ENCODE results near the gene PRODH. TPM values are rescaled to one million over a fixed set of nuclear protein-coding genes. Genes with fewer than 3 reads are reported as not detected.

PRODH gene
- total RNA-seq, 2 experiments from 2014 or later: not detected

DNA sequence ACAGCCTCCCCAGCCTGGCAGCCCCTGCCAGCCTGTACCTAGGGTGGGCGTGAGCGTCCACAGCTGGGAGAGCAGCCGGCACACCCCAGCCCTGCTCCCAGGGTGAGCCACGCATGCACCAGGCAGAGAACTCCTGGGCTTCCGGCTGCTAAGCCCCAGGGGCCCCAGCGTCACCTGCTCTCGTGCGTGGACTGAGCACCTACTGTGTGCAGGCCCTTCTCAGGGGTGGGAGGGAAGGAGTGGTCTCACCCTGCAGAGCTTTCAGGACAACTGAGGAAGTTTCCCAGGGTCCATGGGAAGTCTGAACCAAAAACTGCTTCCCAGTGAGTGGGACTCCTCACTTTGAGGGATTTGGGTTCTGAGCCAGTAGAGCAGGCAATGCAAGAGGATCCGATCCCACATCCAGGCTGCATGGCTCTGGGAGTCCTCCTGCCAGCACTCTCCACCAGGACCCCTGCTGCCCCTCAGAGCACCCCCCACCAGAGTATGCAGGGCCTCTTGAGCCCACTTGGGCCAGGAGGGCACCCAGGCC, 47.1 kb upstream of the PRODH start:
- H3K4me1 Mint-ChIP-seq (ENCODE audit: low read depth): no peaks in the 10 kb centered on the region
- H3K27ac Mint-ChIP-seq: no peak overlapping the region
- H3K4me1 ChIP-seq (ENCODE audit: insufficient read depth, low read length): no peaks in the 10 kb centered on the region
- H3K36me3 ChIP-seq (ENCODE audit: insufficient read depth, low read length): no peaks in the 10 kb centered on the region
- no peak overlapping the region for H3K4me3 Mint-ChIP-seq
- no peaks in the 10 kb centered on the region for H3K9me3 Mint-ChIP-seq
- ChIA-PET POLR2A (no interaction called here), CTCF (no interaction called here)
- H3K4me3 ChIP-seq (ENCODE audit: low read length): no peak overlapping the region
- TF ChIP-seq, protein P1, sequence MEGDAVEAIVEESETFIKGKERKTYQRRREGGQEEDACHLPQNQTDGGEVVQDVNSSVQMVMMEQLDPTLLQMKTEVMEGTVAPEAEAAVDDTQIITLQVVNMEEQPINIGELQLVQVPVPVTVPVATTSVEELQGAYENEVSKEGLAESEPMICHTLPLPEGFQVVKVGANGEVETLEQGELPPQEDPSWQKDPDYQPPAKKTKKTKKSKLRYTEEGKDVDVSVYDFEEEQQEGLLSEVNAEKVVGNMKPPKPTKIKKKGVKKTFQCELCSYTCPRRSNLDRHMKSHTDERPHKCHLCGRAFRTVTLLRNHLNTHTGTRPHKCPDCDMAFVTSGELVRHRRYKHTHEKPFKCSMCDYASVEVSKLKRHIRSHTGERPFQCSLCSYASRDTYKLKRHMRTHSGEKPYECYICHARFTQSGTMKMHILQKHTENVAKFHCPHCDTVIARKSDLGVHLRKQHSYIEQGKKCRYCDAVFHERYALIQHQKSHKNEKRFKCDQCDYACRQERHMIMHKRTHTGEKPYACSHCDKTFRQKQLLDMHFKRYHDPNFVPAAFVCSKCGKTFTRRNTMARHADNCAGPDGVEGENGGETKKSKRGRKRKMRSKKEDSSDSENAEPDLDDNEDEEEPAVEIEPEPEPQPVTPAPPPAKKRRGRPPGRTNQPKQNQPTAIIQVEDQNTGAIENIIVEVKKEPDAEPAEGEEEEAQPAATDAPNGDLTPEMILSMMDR (IDR thresholded peaks at IDR 0.05): no peak
- no peaks in the 10 kb centered on the region for H3K27me3 ChIP-seq (ENCODE audit: control insufficient read depth in 1 of 2, insufficient read depth in 2 of 2, low read length in 2 of 2)
- no peak for ATAC-seq (ENCODE audit: poor library complexity)
- H3K27me3 Mint-ChIP-seq: no peaks in the 10 kb centered on the region
- no peaks in the 10 kb centered on the region for H3K36me3 Mint-ChIP-seq (ENCODE audit: low read depth)
- intact Hi-C loops (cut with DNase I, micrococcal nuclease): no loop called here
- H3K9me3 ChIP-seq (ENCODE audit: control insufficient read depth in 1 of 2, insufficient read depth in 1 of 2, low read length in 2 of 2): peaks cover 4 to 8% of the 10 kb centered on the region in 2 experiments
- no peak overlapping the region for H3K27ac ChIP-seq (ENCODE audit: low read depth in 1 of 2, low read length in 2 of 2)
- DNase-seq: no peak

DNA sequence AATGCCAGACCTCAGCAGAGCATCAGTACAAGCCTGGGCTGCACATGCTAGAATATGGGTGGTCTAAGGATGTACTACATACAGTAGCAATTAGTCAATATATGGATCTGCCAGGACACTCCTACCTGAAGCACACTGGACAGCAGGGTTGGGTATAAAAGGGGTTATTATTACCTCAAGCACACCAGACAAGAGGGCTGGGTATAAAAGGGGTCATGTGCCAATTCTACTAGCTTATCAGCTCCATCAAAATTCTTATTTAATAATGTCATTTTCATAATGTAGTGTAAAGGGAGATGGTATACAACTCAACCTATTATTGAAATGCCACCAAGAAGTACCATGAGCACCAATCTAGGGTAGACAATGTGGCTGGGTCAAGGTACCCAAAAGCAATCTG, 44.7 kb upstream of the PRODH start:
- peaks cover 4 to 8% of the 10 kb centered on the region in 2 experiments for H3K9me3 ChIP-seq (ENCODE audit: control insufficient read depth in 1 of 2, insufficient read depth in 1 of 2, low read length in 2 of 2)
- no peak for ATAC-seq (ENCODE audit: poor library complexity)
- Mint-ChIP-seq H3K4me1 (ENCODE audit: low read depth) (no peaks in the 10 kb centered on the region), H3K36me3 (ENCODE audit: low read depth) (no peaks in the 10 kb centered on the region), H3K27ac (no peak overlapping the region), H3K27me3 (no peaks in the 10 kb centered on the region), H3K4me3 (no peak overlapping the region), H3K9me3 (no peaks in the 10 kb centered on the region)
- TF ChIP-seq, protein P1 (IDR thresholded peaks at IDR 0.05): no peak
- no peaks in the 10 kb centered on the region for H3K4me1 ChIP-seq (ENCODE audit: insufficient read depth, low read length)
- no peak overlapping the region for H3K27ac ChIP-seq (ENCODE audit: low read depth in 1 of 2, low read length in 2 of 2)
- DNase-seq: no peak
- intact Hi-C loops (cut with DNase I, micrococcal nuclease): no loop called here
- ChIA-PET POLR2A (no interaction called here), CTCF (no interaction called here)
- no peaks in the 10 kb centered on the region for H3K36me3 ChIP-seq (ENCODE audit: insufficient read depth, low read length)
- no peak overlapping the region for H3K4me3 ChIP-seq (ENCODE audit: low read length)
- no peaks in the 10 kb centered on the region for H3K27me3 ChIP-seq (ENCODE audit: control insufficient read depth in 1 of 2, insufficient read depth in 2 of 2, low read length in 2 of 2)

DNA sequence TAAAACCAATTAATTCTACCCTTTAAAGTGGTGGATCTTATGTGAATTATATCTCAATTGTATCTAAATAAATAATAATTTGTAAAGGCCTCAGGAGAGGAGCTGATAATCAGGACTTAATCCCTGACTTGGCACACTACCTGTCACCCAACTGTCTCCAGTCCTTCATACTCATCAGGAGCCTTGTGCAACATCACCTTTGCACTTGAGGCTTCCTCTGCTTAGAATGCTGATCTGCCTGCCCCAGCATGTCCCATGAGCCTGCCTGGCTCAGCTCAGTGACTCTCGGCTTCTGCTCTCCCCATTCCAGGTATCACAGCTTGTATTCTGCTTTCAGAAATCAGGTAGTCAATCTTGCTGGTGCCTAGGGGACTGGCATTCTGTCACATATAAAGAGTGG, 43.9 kb upstream of the PRODH start:
- DNase-seq: no peak
- Histone ChIP-seq H3K27me3 (ENCODE audit: control insufficient read depth in 1 of 2, insufficient read depth in 2 of 2, low read length in 2 of 2) (no peaks in the 10 kb centered on the region), H3K36me3 (ENCODE audit: insufficient read depth, low read length) (no peaks in the 10 kb centered on the region), H3K4me3 (ENCODE audit: low read length) (no peak overlapping the region), H3K9me3 (ENCODE audit: control insufficient read depth in 1 of 2, insufficient read depth in 1 of 2, low read length in 2 of 2) (peaks cover 4 to 8% of the 10 kb centered on the region in 2 experiments), H3K27ac (ENCODE audit: low read depth in 1 of 2, low read length in 2 of 2) (no peak overlapping the region), H3K4me1 (ENCODE audit: insufficient read depth, low read length) (no peaks in the 10 kb centered on the region)
- Mint-ChIP-seq H3K4me1 (ENCODE audit: low read depth) (no peaks in the 10 kb centered on the region), H3K27me3 (no peaks in the 10 kb centered on the region), H3K36me3 (ENCODE audit: low read depth) (no peaks in the 10 kb centered on the region), H3K9me3 (no peaks in the 10 kb centered on the region), H3K4me3 (no peak overlapping the region), H3K27ac (no peak overlapping the region)
- ChIA-PET POLR2A (no interaction called here), CTCF (no interaction called here)
- ATAC-seq (ENCODE audit: poor library complexity): no peak
- TF ChIP-seq, protein P1 (IDR thresholded peaks at IDR 0.05): no peak
- intact Hi-C loops (cut with DNase I, micrococcal nuclease): no loop called here

Measured in CD4-positive, alpha-beta T cell (primary cell).